COLO668 (cell line): ENCODE data around the gene PACSIN2.
A peak's percentile ranks its signal among the peaks of the same experiment; 100 is the strongest.
"Not testable (repeated sequence)": the region's sequence is repeated elsewhere in the genome, so short reads cannot be mapped to it uniquely, and the experiment has no call there.

Source experiments
- DNase-seq: peaks from one replicate; lab custom pipeline; 2025; ENCODE audit not compliant: unreplicated experiment; lab: John Stamatoyannopoulos, UW

Gene PACSIN2

DNA sequence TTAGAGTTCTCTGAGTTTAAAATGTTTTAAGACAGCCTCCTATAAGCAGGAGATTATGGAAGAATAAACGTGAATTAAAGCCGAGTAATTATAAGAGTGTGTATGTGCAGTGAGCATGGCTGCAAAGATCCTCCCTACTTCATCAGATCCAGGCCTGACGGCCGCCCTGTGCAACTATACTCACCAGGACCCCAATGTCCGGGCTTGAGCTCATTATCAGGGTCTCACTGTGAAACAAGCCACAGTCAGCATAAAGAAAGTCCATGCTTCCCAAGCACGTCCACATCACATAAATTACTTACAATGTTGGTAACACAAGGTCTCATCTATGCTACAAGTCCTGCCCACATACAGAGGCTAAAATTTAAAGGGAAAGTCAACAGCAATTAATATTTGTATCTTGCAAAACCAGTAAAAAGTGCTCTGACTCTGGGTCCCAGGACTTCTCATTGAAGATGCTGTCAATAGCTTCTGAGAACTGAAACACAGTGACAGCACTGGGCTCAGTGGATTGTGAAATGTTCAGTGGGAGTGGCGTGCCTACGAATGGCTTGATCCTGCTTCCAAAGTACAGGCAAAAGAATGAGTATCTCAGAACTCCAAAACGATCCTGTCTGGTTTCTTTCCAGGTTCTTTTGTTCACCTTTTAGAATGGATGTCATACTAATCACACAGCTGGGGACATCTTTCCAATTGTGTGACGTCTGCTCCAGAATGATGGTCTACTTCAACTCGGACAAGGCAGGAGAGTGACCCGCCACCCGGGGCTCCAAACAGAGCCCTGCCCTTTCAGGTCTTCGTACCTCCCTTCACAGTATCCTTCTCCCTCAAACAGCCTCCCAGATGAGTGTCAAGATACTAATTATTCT is 85.7 kb downstream of the PACSIN2 start:
- DNase-seq, result no peak

DNA sequence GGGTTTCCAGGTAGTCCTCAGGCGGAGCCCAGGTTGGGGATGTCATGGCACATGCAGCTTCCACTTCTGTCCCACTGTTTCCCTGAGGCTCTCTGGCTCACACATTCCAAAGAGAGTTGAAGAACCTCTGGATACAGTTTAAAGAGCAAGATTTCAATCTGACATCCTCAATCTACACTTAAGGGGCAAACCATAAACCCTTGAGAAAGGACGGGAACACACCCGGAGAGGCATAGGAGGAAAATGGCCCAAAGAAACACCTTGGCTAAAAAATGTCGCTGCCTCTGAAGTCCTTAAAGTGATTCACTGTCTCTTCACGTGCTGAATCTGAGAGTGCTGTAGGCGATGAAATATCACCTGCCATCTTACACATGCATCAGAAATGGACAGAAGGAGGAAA is 87.0 kb downstream of the PACSIN2 start:
- no peak for DNase-seq

DNA sequence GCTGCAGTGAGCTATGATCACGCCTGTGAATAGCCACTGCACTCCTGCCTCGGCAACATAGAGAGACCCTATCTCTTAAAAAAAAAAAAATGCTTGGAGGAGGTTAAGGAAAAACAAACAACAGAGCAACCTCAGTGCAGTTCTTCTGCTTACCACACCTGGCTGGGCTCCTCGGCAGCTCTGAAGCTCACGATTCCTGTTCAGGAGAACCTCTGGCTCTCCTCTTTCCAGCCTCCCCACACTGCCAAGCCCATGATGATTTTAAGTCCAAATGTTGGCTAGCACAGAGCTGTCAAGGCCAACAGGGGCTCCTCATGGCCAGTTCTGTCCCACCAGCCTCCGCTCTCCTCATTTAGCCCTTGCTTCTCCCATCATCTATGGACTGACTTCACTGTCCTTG is 88.2 kb downstream of the PACSIN2 start:
- DNase-seq, result no peak

DNA sequence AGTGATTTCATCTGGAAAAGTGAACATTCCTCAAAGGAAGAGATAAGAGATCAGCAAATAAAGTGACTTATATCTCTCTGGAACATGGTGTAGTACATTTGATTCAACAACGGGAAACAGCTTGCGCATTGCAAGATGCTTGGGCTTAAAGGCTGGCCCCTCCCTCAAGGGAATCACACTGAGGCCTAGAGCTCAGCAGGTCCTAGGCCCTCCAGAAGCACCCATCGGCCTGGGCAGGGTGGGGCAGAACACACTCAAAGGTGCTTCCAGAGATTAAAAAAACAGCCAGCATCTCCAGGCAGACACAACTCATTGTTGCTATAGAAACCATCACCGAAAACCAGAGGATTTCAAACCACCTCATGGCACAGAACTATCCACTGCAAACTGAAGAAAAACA is 88.8 kb downstream of the PACSIN2 start:
- DNase-seq, result no peak

DNA sequence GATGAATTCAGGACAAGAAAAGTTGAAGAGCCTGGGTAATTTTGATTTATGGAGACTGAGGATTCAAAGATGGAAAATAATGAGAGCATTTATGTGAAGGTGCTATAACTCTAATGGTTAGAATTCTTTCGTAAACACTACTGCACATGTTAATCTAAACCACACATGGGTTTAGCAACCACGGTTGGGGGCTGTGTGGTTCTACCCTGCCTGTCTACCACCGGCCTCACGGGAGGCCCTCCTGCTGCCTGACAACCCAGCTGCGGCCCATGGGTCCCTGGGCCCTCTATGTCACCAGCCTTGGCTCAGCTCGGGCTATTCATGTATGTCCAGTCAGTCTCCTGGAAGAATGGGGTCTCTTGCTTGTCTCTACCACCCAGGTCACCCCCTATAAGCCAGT is 89.4 kb downstream of the PACSIN2 start:
- DNase-seq, result no peak

DNA sequence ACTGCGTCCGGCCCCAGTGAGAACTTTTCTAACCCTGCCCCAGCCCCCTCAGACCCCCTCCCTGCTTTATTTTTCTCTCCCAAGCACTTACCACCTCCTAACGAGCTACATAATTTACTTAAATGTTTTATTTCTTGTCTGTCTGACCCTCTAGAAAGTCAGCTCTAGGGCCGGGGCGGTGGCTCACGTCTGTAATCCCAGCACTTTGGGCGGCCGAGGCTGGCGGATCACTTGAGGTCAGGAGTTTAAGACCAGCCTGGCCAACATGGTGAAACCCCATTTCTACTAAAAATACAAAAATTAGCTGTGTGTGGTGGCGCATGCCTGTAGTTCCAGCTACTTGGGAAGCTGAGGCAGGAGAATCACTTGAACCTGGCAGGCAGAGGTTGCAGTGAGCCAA is 89.9 kb downstream of the PACSIN2 start:
- not testable (repeated sequence) for DNase-seq

DNA sequence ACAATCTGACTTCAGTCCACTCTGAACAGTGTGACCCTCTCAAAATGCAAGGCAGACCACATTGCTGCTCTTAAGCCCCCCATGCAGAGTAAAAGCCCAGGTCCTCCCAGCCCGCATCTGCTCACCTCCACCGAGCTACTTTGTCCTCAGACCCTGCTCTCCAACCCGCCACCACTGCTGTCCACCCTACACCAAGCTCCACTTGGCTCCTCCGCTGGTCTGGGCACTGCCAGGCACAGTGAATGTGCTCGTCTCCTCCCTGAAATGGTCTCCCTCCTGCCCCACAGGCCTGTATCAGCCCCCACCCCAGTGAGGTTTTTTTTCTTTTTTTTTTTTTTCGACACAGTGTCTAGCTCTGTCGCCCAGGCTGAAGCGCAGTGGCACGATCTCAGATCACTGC is 90.5 kb downstream of the PACSIN2 start:
- no peak for DNase-seq

DNA sequence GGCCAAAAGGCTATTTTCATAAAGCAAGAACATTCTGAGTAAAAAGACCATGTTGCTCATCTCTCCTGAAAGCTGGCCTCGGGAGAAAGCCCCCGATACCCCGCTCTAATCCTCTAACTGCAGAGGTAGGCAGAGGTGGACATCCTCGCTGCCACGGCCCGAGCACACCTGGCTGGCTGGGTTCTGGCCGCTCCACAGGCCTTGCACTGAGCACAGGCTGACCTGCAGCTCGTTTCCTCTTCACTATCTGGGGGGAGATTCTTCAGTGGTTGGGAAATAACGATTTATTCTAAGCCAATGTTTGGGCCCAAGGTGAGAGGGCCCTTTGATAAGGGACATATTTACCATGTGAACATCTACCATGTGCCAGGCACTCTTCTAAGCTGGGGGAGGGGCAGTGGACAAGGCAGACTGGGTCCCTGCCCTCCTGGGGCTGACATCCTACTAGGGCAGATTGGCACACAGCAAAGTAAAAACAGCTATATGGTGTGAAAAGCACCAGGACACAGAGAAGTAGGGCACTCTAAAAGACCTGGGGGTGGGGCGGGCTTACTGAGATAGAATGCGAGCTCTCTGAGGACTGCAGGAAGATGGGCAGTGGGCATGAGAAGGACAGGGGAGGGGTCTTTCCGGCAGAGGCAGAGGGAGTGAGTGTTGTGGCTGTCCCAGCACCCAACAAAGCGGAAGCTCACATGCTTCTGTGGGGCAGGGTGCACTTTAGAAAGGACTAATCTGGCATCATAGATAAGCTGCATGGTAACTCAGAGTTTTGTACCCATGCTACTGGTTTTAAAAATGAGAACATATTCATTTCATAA is 92.4 kb downstream of the PACSIN2 start:
- DNase-seq, result no peak

DNA sequence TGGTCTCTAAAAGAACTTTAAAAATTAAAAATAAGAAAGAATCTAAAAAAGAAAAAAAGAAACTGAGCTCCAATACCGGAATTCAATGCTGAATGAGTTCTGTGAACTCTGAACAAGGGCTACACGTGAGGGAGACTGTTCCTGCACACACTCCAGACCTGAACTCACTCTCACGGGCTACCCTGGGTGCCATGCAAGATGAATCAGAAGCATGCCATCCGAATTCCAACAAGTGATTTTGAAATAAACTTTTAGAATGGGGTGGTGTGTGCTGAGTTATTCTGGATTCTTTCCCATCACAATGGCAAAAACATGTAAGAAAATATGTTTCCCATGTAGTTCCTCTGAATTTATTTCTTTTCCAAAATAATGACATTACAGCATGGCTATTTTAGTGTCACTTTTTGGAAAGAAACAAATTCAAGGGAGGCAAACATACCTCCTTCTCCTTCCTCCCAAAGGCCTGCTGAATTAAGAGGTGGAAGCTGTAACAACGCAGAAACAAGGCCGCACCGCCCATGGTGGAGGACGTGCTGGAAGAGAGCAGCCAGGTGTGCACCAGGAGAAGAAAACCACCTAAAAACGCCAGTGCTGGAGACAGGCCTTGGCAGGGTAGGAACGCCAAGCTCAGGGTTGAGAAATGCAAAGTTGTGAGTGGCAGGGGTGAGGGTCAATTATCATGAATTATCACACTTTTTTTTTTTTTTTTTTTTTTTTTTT is 94.7 kb downstream of the PACSIN2 start:
- DNase-seq, result no peak

DNA sequence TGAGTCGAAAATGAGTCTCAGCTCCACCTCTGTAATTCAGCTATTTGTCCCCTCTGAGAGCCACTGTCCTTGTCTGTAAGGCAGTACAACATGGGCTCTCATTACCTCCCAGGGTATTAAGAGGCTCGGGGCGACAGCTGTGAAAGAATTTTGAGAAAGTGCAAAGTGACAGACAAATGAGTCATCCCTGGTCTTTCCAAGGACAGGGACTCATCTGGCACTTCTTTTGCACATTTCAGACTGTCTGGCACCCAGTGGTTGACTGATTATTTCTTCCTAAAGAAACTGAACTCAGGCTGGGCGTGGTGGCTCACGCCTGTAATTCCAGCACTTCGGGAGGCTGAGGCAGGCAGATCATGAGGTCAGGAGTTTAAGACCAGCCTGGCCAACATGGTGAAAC is 95.8 kb downstream of the PACSIN2 start:
- no peak for DNase-seq

DNA sequence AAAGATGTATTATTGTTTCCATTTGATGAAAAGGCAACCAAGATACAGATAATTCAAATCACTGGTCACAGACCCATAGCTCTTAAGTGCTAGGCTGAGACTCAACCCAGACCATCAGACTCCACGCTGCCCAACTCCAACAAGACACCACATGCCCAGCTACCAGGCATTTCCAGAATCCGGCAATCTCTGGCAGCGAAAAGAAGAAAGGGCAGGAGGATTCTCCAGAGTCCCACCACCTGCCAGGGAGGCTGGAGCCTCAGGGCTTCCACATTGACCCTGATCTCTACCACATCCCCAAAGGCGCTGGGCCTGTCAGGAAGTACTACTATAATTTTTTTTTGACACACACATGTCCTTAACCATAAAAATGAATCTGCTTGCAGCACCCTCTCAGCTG is 96.4 kb downstream of the PACSIN2 start:
- DNase-seq, result no peak

DNA sequence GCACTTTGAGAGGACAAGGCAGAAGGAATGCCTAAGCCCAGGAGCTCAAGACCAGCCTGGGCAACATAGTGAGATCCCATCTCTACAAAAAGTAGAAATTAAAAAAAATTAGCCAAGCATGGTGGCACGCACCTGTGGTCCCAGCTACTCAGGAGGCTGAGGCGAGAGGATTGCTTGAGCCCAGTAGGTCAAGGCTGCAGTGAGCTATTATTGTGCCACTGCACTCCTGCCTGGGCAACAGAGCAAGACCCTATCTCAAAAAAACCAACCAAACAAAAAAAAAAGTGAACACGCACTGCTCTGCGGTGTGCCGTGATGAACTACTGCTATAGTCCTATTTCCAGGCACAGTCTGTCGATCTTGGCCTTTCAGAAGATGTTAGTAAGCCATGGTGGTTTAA is 97.6 kb downstream of the PACSIN2 start:
- not testable (repeated sequence) for DNase-seq

DNA sequence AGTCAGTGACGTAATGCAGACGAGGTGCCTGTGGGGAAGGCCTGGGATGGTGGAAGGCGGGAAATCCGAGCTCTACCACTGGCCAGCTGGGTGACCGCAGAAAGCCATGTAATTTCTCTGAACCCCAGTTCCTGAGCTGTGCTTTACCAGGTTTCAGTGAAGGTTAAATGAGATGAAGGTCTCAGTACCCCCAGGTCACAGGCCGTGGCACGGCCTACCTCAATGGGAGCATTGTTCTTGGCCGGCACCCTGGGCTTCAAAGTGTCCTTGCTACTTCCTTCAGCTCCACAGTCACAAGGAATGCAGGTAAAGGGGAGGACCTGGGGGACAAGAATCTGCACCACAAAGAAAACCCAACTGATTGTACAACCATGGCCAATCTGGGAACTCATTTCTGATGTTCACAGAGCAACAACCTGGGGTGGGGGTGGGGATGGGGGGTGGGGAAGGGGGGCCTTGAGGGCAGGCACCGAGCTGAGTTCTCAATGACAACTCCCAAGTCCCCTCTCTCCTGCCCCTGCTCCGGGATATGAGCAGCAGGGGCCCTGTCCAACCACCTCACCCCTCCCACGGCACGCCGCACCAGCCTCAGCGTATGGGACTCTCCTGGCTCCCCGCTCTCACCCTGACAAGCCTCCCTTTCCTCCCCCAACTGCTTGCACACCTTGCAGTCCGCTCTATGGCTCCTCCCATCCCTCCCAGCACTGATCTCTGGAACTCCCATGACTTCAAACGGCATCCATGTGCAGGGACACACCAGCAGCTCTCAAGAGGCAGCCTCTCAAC is 98.8 kb downstream of the PACSIN2 start:
- no peak for DNase-seq

DNA sequence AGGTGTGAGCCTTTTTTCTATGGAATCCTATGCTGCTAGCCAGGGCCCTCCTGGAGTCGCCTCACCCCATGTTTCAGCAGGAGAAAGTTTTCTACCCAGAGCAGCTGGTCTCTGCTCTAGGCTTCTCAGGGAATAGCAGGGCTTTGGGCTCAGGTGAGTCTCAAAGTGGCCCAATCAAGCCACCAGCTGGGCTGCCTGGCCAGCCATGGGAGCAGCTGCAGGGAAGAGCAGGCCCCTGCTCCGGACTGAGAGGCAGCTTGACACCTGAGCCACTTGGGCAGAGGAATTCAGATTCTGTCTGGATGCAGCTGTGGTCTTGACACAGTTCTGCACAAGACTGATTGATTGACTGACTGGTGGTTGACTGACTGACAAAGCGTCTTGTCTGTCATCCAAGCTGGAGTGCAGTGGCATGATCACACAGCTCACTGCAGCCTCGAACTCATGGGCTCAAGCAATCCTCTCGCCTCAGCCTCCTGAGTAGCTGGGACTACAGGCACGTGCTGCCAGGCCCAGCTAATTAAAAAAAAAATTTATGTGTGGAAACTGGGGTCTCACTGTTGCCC is 100.4 kb downstream of the PACSIN2 start:
- DNase-seq, result peak; percentile 13

DNA sequence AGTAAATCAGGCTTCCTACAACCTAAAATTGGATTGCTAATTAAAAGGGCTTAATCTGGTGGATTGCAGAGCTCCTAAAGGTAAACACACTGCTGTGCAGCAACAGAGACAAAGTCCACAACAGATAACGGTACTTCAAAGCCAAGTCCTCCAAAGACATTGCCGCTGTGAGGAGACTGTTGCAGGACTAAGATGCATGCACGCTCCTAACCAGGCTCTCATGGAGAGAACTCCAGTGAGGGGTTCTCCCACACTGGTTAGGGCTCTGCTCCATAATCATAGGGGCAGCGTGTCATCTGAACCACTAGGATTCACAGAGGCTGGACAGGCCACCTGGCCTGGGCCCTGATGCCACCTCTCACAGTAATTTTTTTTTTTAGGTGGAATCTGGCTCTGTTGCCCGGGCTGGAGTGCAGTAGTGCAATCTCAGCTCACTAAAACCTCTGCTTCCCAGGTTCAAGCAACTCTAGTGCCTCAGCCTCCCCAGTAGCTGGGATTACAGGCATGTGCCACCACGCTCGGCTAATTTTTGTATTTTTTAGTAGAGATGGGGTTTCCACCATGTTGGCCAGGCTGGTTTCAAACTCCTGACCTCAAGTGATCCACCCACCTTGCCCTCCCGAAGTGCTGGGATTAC is 101.0 kb downstream of the PACSIN2 start:
- no peak for DNase-seq

DNA sequence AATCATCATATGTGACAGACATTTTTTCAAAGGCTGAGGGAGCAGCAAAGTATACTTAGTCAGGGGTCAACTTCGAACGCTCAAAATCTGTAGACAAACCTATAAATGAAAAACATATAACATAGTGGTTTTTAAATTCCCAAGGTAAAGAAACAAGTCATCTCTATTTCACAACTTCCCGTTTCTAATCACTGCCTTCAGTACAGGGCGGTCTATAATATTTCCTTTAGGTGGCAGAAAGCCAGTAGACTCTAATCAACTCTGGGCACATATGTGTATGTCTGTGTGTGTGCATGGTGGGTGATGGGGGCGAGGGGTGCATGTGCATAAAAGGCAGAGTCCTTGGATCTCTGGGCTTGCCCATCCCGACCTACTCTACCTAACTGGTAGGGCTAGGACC is 102.9 kb downstream of the PACSIN2 start:
- no peak for DNase-seq

DNA sequence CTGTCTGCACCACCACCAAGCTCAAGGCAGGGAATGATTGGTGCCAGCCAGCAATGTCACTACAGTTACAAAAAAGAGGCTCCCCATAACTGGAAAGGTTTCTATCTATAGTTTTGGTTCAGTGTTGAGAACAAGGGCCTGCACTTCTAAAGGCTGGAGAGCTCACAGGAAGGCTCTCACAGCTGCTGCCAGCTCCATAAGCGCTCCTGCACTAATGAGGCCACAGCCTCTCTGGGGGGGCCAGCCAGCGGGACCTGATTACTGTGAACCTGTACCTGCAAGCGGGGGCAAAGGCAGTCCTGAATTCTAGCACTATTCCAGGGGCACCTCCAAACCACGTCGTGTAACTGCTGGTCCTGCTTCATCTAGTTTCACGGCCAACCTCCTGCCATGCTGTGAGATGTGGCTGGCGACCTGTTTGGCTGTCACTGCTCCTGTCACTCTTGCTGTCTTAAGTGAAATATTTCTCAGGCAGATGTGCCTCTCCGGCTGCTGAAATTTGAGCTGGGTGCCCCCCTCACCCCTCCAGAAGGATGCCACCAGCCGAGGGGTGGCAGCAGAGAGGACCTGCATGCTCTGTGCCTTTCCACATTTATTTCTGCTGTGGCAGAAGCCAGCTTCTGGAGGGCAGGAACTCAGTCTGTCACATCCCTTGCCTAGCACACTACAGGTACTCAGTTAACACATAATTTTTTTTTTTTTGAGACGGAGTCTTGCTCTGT is 104.6 kb downstream of the PACSIN2 start:
- DNase-seq, result no peak

DNA sequence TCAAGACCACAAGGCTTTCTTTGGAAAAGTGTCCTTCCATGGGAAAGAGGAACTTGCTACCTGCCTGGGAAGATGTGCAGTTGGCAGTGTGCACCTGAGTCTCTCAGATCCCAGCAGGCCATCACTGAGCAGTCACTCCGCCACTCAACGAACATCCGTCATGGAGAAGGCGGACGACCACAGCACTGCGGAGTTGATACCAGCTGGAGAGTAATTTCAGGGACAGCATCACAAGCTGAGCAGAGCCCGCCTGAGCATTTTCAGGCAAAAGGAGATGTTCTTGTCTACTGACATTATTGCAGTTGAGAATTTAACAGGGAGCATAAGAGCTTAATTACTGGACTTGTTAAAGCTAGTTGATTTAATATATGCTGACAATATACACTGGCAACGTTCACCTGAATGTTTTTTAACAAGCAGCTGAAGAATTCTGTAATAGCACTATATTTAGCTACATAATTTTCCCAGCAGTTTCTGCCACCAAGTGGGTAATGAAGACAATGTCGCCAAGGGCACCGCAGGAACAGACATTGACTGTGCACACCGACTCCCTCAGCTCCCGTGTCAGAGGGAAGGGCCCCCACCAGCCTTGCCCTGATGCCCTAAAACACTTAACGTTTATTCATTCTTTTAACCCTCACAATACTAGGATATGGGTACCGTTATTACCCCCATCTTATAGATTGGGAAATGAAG is 105.4 kb downstream of the PACSIN2 start:
- no peak for DNase-seq

DNA sequence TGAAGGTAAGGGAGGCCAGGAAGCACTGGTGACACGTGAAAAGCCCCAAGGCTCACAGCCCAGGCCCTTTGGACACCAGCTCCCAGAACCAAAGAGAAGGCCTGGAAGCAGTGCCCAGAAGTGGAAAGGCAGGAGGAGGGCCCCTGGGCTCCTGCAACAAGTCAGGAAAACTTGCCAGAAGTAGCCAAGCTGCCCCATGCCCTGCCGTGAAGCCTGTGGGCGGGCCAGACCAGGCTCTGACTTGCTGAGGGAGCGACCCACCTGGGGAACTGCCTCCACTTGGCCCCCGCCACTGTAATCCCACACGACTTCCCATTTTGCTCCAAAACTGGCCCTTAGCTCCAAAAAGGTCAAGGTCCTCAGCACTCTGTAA is 106.6 kb downstream of the PACSIN2 start:
- DNase-seq, result no peak
